ENCODE data around the gene ZNF562. TPM values are rescaled to one million over a fixed set of nuclear protein-coding genes. Genes with fewer than 3 reads are reported as not detected.

ZNF562 gene
- total RNA-seq, 1 donor from 2014 or later = 26.2 TPM

DNA sequence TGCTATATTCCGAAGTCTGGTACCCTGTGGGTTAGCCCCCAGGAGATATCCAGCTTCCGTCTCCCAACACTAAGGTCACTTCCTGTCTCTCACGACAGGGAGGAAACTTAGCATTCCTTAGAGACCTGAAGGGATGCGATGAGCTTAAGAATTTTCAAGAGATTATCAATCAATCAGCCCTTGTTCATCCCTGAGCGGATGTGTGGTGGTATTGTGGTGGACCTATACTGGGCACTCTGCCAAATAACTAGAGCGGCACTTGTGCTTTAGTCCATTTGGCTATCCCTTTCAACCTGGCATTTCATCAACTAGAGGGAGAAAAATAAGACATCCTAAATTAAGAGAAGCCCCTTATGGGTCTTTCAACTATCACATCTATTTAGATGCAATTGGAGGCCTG is 30.9 kb upstream of the ZNF562 start:
- H3K27ac ChIP-seq (ENCODE audit: low read depth, low read length) = no peak overlapping the region
- no peak overlapping the region for H3K4me3 ChIP-seq (ENCODE audit: insufficient read depth, low read depth, low read length)
- no peaks in the 10 kb centered on the region for H3K4me1 Mint-ChIP-seq (ENCODE audit: low read depth, unreplicated experiment)
- no peaks in the 10 kb centered on the region for H3K79me2 ChIP-seq (ENCODE audit: insufficient read depth, low read length)
- no peaks in the 10 kb centered on the region for H3K36me3 ChIP-seq (ENCODE audit: insufficient read depth, low read length)
- TF ChIP-seq CTCF (IDR thresholded peaks at IDR 0.05; ENCODE audit: insufficient read depth, low read depth, low read length) (no peak), EZH2 (IDR thresholded peaks at IDR 0.05; ENCODE audit: insufficient read depth, low read length) (no peak)
- no peak overlapping the region for H3K4me2 ChIP-seq (ENCODE audit: low read length)
- DNase-seq (ENCODE audit: low read depth) = no peak
- no peaks in the 10 kb centered on the region for H3K9me3 ChIP-seq (ENCODE audit: insufficient read depth, low read depth, low read length)
- H3K36me3 Mint-ChIP-seq (ENCODE audit: low read depth, unreplicated experiment) = no peaks in the 10 kb centered on the region
- H3K9me3 Mint-ChIP-seq (ENCODE audit: unreplicated experiment) = peaks cover 12% of the 10 kb centered on the region
- no peak for FAIRE-seq
- H3K27ac Mint-ChIP-seq (ENCODE audit: unreplicated experiment) = no peak overlapping the region
- H3K4me1 ChIP-seq (ENCODE audit: insufficient read depth, low read length) = no peaks in the 10 kb centered on the region
- no peaks in the 10 kb centered on the region for H4K20me1 ChIP-seq (ENCODE audit: insufficient read depth, low read length)
- H3K27me3 Mint-ChIP-seq (ENCODE audit: low read depth, unreplicated experiment) = no peaks in the 10 kb centered on the region
- H3K9ac ChIP-seq (ENCODE audit: low read length) = no peak overlapping the region
- no peak overlapping the region for H3K4me3 Mint-ChIP-seq (ENCODE audit: unreplicated experiment)
- H3K27me3 ChIP-seq (ENCODE audit: insufficient read depth, low read length) = no peaks in the 10 kb centered on the region
- no peak overlapping the region for H2AFZ ChIP-seq (ENCODE audit: low read depth, low read length)

DNA sequence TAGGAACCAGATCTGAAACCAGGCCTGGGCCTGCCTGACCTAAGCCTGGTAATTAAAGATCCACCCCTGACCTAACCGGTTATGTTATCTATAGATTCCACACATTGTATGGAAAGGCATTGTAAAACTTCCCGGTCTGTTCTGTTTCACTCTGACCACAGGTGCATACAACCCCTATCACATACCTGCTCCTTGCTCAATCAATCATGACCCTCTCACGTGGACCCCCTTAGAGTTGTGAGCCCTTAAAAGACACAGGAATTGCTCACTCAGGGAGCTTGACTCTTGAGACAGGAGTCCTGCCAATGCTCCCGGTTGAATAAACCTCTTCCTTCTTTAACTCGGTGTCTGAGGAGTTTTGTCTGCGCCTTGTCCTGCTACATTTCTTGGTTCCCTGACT is 27.3 kb upstream of the ZNF562 start:
- peaks cover 8% of the 10 kb centered on the region for H3K9me3 Mint-ChIP-seq (ENCODE audit: unreplicated experiment)

More for the DNA sequence above, 27.3 kb upstream of the ZNF562 start:
- Histone ChIP-seq H3K27me3 (ENCODE audit: insufficient read depth, low read length) (no peaks in the 10 kb centered on the region), H4K20me1 (ENCODE audit: insufficient read depth, low read length) (no peaks in the 10 kb centered on the region), H3K9ac (ENCODE audit: low read length) (no peak overlapping the region), H3K9me3 (ENCODE audit: insufficient read depth, low read depth, low read length) (no peaks in the 10 kb centered on the region), H3K4me2 (ENCODE audit: low read length) (no peak overlapping the region), H3K4me1 (ENCODE audit: insufficient read depth, low read length) (no peaks in the 10 kb centered on the region), H3K36me3 (ENCODE audit: insufficient read depth, low read length) (no peaks in the 10 kb centered on the region), H3K79me2 (ENCODE audit: insufficient read depth, low read length) (no peaks in the 10 kb centered on the region), H3K27ac (ENCODE audit: low read depth, low read length) (no peak overlapping the region), H3K4me3 (ENCODE audit: insufficient read depth, low read depth, low read length) (no peak overlapping the region), H2AFZ (ENCODE audit: low read depth, low read length) (no peak overlapping the region)
- FAIRE-seq (no peak), DNase-seq (ENCODE audit: low read depth) (no peak)
- H3K27ac Mint-ChIP-seq (ENCODE audit: unreplicated experiment) = no peak overlapping the region
- H3K27me3 Mint-ChIP-seq (ENCODE audit: low read depth, unreplicated experiment) = no peaks in the 10 kb centered on the region
- TF ChIP-seq CTCF (IDR thresholded peaks at IDR 0.05; ENCODE audit: insufficient read depth, low read depth, low read length) = no peak
- TF ChIP-seq EZH2 (IDR thresholded peaks at IDR 0.05; ENCODE audit: insufficient read depth, low read length) = no peak
- H3K4me3 Mint-ChIP-seq (ENCODE audit: unreplicated experiment) = no peak overlapping the region
- H3K4me1 Mint-ChIP-seq (ENCODE audit: low read depth, unreplicated experiment) = no peaks in the 10 kb centered on the region
- H3K36me3 Mint-ChIP-seq (ENCODE audit: low read depth, unreplicated experiment) = no peaks in the 10 kb centered on the region

Data from astrocyte (in vitro differentiated cells and primary cell).